ENCODE results near the gene SPINT2.

DNA sequence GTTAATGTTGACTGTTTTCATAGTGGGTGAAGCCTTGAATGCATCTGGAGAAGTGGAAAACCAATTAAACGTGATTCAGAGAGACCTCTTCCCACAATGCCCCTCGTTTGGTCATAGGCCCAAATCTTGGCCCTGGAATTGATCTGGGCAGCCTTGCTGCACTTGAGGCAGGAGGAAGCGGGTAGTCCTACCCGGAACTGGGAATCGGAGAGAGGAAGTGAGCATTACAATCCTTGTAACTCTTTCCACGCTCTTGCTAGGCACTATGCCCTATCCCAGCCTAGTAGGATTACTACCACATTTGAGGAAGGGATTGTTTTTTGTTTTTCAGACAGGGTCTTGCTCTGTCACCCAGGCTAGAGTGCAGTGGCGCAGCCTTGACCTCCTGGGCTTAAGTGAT, 58.9 kb downstream of the SPINT2 start:
- TF ChIP-seq POLR2A (IDR thresholded peaks at IDR 0.05; ENCODE audit: low read length) = no peak
- TF ChIP-seq GATA1 (IDR thresholded peaks at IDR 0.05; ENCODE audit: low read depth, low read length) = no peak

All from erythroblast (primary cell).